Measurements from ENCODE around the gene CRYBG1.

- TF ChIP-seq ELK1 (IDR thresholded peaks at IDR 0.05; ENCODE audit: low read depth, low read length) (no peak), BCLAF1 (IDR thresholded peaks at IDR 0.05) (no peak)
Observed at GRCh38 chr6:106425382-106425781, 64.9 kb downstream of the CRYBG1 start.
